Measurements from ENCODE around the gene SEBOX. TPM values are rescaled to one million over a fixed set of nuclear protein-coding genes. Genes with fewer than 3 reads are reported as not detected.

SEBOX gene
- total and polyA plus RNA-seq, 2 of the 8 experiments (the other 6 are each of a cell fraction or from before 2014, with no cell fraction given), result not detected

GRCh38 chr17:28407130-28407973 lies 42.4 kb upstream of the SEBOX start:
- FAIRE-seq, result peak; percentile 72
- Histone ChIP-seq H3K23ac (ENCODE audit: insufficient read length) (no peak overlapping the region), H3K4me2 (ENCODE audit: insufficient read depth in 1 of 2, low read depth in 2 of 2, low read length in 2 of 2) (peak overlapping the region; percentile 59 to 78)
- TF ChIP-seq CBX5 (IDR thresholded peaks at IDR 0.05; ENCODE audit: low read depth, low read length), result no peak
- TF ChIP-seq SIN3A (conservative IDR thresholded peaks at IDR 0.05 in 1 of 2, IDR thresholded peaks at IDR 0.05 in 1 of 2; ENCODE audit: low read depth in 1 of 2, low read length in 2 of 2), result 0 out of 4 replicates have a peak, but pooled peaks of 1 of the 2 experiments have one; percentile 6
- peak; percentile 56; the same call in 1 of the 2 replicates for TF ChIP-seq BACH1 (IDR thresholded peaks at IDR 0.05; ENCODE audit: low read length)
- 0 out of 2 replicates have a peak, but pooled peaks have one; percentile 16 for TF ChIP-seq RBBP5 (IDR thresholded peaks at IDR 0.05; ENCODE audit: borderline replicate concordance, low read depth, low read length)
- peak in 1 of 2 experiments; percentile 54; a peak in 2 of 3 replicates for TF ChIP-seq POLR2A (IDR thresholded peaks at IDR 0.05; ENCODE audit: control extremely low read depth in 1 of 2, low read depth in 2 of 2, low read length in 2 of 2)
- no peak for TF ChIP-seq SIRT6 (IDR thresholded peaks at IDR 0.05; ENCODE audit: low read length)
- TF ChIP-seq NRF1 (IDR thresholded peaks at IDR 0.05; ENCODE audit: low read depth, low read length), result no peak
- TF ChIP-seq RAD21 (IDR thresholded peaks at IDR 0.05 in 1 of 2, conservative IDR thresholded peaks at IDR 0.05 in 1 of 2; ENCODE audit: low read depth in 2 of 2, low read length in 2 of 2), result 0 out of 4 replicates have a peak, but pooled peaks of 1 of the 2 experiments have one; percentile 13
- TF ChIP-seq ZNF274 (IDR thresholded peaks at IDR 0.05; ENCODE audit: borderline replicate concordance, extremely low read depth, low read length), result no peak

More at GRCh38 chr17:28407130-28407973, 42.4 kb upstream of the SEBOX start:
- Histone ChIP-seq H3K4me3 (ENCODE audit: extremely low read depth in 1 of 4, insufficient read depth in 2 of 4, low read depth in 3 of 4, low read length in 4 of 4) (peak overlapping the region in 1 of 4 experiments; percentile 8; a peak in 1 of 8 replicates), H3K4me1 (replicated peaks in 1 of 4; ENCODE audit: control insufficient read depth in 3 of 4, insufficient read depth in 4 of 4, low read length in 3 of 4) (peaks cover 29 to 59% (median 37%) of the 10 kb centered on the region in 4 experiments), H3K56ac (replicated peaks; ENCODE audit: insufficient read length, low read depth, low read length) (no peak overlapping the region), H2BK15ac (ENCODE audit: low read length) (no peak overlapping the region), H3K14ac (ENCODE audit: insufficient read length) (no peak overlapping the region), H3K9ac (replicated peaks in 1 of 4; ENCODE audit: extremely low read depth in 1 of 4, low read depth in 3 of 4, low read length in 3 of 4) (no peak overlapping the region), H2AK5ac (ENCODE audit: low read depth, low read length) (peak overlapping the region; percentile 2; the same call in 1 of the 2 replicates), H3K79me2 (ENCODE audit: control insufficient read depth in 1 of 2, insufficient read depth in 2 of 2, low read length in 2 of 2) (no peaks in the 10 kb centered on the region; a peak in 1 of 4 replicates), H4K5ac (ENCODE audit: insufficient read length, low read depth, low read length) (no peak overlapping the region), H2BK12ac (ENCODE audit: low read depth, low read length) (peak overlapping the region; percentile 76; the same call in 1 of the 2 replicates), H2AFZ (ENCODE audit: low read length) (no peak overlapping the region), H2BK5ac (ENCODE audit: low read depth, low read length) (peak overlapping the region; percentile 20; the same call in 1 of the 2 replicates), H2BK120ac (replicated peaks; ENCODE audit: low read depth, low read length) (peak overlapping the region; percentile 4), H4K91ac (replicated peaks; ENCODE audit: insufficient read length, low read length) (peak overlapping the region; percentile 37), H3K18ac (ENCODE audit: extremely low read depth, low read length) (0 out of 2 replicates have a peak overlapping the region, but pooled peaks have one; percentile 40), H3K36me3 (ENCODE audit: control insufficient read depth in 2 of 4, insufficient read depth in 4 of 4, low read length in 3 of 4) (no peaks in the 10 kb centered on the region), H3K4ac (replicated peaks; ENCODE audit: insufficient read length, low read depth, low read length) (no peak overlapping the region), H3K27ac (ENCODE audit: low read depth, low read length) (no peak overlapping the region; the same call in 1 of the 2 replicates), H3K23me2 (ENCODE audit: low read depth, low read length) (peaks cover 12% of the 10 kb centered on the region; the same call in 1 of the 2 replicates), H4K20me1 (replicated peaks in 1 of 2; ENCODE audit: control insufficient read depth in 1 of 2, insufficient read depth in 2 of 2, low read length in 2 of 2) (no peaks in the 10 kb centered on the region), H3K79me1 (ENCODE audit: low read depth, low read length) (no peaks in the 10 kb centered on the region), H4K8ac (ENCODE audit: extremely low read depth, insufficient read depth, low read length) (no peak overlapping the region; the same call in 1 of the 2 replicates), H2BK20ac (ENCODE audit: low read length) (peak overlapping the region; percentile 73), H3K27me3 (replicated peaks in 1 of 4; ENCODE audit: control insufficient read depth in 3 of 4, extremely low read depth in 1 of 4, insufficient read depth in 3 of 4, low read length in 3 of 4) (peaks cover 0 to 29% (median 12%) of the 10 kb centered on the region in 4 experiments; a peak in 5 of 7 replicates), H3K9me3 (ENCODE audit: insufficient read depth in 2 of 2, low read depth in 1 of 2, low read length in 1 of 2) (no peaks in the 10 kb centered on the region)
- peak in 1 of 2 experiments; percentile 66 for DNase-seq (ENCODE audit: low read depth in 1 of 2, low spot score in 2 of 2)
- 38% methylated on average over 5 of the region's 5 CpGs; no CpG with 5 or more reads in 1 of the 2 experiments for WGBS, 2 experiments (ENCODE audit: extremely low coverage in 1 of 2, insufficient coverage in 1 of 2, insufficient read length in 1 of 2, insufficient replicate concordance in 2 of 2, low coverage in 1 of 2, low lambda C conversion rate in 2 of 2, missing lambda C conversion rate in 1 of 2)
- ChIA-PET POLR2A (ENCODE audit: partially characterized antibody) (interaction anchor here (3.1 to 12.8 kb wide), 2 partner anchors 10 to 21 kb away, joined by 12 to 135 read pairs; no protein-coding TSS in a partner anchor), CTCF (ENCODE audit: partially characterized antibody) (interaction anchor here (0.6 to 5.8 kb wide), 12 partner anchors 9 to 87 kb away, joined by 3 to 52 read pairs (median 4); partner anchors contain the start of gene POLDIP2)
